Fibroblast of peridontal ligament (primary cell): ENCODE measurements around the gene FPR2.
"Not testable (repeated sequence)": the region's sequence is repeated elsewhere in the genome, so short reads cannot be mapped to it uniquely, and the experiment has no call there.

Experiments used
- DNase-seq: peaks from one replicate; pipeline ENCODE4 v3.0.0-alpha.2; 2010; ENCODE audit errors: extremely low read depth

The FPR2 gene

DNA sequence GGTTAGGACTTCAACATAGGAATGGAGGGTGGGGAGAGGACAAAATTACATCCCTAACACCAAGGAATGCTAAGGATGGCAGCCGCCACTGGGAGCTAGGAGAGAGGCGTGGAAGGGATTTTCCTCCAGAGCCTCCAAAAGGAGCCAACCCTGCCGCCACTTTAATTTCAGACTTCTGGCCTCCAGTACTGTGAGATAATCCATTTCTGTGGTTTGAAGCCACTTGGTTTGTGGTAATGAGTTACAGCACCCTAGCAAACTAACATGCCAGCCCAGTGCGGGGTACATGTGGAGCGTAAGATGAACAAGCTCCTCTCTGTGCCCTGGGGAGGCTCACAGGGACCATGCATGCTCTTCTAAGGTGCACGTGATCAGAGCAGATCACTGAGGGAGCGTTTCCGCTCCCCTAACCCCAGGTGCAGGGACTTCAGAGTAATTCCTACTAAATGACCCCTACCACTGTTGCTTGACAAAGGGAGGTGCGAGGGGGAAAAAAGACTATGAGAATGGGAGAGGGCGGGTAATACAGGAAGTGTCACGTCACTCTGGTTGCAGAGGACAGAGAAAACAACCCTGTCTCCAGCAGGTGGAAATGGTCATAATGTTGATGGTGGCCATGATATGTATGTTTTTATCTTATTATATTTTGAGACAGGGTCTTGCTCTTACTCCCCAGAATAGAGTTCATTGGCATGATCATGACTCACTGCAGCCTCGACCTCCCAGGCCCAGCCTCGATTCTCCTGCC lies 21.3 kb upstream of the FPR2 start:
- DNase-seq, result no peak

DNA sequence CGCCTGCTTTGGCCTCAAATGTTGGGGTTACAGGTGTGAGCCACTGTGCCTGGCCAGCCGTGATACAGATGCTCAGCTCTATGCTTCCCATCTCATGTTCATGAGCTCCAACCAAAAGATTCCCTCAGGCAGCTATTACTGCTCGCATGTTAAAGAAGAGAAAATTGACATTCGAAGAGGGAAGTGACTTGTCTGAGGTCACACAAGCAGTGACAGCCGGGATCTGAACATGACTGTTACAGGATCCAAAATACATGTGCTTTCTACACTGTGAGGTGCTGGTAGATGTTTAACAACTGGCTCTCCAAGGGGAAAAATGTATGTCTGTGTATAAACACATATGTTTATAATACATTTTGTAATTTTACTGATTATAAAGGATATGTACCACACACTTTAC lies 20.6 kb upstream of the FPR2 start:
- DNase-seq, result no peak

DNA sequence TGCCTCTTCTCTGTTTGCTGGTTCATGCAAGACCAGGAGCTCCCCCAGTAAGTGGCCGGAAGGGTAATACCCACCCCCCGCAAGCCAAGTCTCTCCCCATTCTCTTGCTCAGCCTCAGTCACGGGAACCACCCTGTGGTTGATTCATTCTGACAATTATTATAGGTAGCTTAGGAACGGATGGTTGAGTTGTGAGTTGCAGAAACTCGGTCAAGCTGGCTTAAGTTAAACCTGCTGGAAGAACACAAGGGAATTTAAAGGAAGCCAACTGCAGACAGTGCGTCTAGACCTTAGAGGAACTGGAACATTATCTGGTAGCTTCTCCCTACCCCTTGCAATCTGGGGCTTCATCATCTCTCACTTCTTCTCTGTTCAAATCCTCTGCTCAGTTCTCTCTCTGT lies 18.2 kb upstream of the FPR2 start:
- peak; percentile 16 for DNase-seq

DNA sequence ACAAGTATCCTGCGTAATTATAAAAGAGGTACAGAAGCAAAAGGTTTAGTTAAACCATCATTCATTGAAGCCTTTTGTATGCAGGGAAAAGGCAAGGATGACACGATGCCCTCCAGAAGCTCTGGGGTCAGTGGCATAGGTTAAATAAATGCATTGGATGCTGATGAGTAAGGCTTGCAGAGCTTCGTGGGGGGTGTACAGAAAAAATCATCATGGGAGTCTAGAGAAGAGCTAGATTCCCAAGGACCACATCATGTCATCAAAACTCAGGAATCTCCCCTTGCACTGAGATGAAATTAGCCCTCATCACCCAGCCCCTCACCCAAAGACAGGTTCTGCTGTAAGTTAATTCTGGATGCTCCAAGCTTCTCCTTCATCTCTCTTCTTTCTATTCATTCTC lies 17.6 kb upstream of the FPR2 start:
- DNase-seq, result peak; percentile 13

DNA sequence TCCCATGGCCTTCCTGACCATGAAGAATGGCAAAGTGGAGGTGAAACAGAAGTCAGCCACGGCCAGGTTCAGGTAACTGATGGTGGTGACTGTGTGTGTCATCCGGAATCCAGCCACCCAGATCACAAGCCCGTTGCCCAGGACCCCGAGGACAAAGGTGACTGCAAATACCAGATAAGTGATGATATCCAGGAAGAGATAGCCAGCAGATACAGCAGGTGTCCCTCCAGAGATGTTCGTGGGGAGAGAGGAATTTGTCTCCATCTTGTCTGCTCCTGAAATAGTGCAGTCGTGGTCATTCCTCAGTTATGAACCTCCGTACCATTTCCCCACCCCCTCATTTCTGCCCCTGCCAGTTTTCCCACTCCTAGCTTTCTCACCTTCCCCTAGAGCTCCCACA lies 14.2 kb upstream of the FPR2 start:
- no peak for DNase-seq

DNA sequence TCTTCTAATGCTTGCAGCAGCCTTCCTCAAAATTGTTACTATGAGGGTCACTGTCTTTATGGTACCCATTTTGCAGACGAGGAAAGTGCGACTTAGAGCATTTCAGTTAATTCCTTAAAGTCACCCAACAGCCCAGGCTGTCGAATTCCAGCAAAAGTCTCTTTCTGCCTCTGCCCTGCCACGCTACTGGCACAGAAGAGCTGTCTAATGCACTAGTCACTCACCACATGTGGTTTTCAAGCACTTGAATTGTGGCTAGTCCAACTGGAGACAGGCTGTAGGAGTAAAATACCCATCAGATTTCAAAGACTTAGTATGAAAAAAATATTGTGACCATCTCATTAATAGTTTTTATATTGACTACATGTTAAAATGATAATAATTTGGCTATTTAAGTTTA lies 11.0 kb upstream of the FPR2 start:
- DNase-seq, result peak; percentile 27

DNA sequence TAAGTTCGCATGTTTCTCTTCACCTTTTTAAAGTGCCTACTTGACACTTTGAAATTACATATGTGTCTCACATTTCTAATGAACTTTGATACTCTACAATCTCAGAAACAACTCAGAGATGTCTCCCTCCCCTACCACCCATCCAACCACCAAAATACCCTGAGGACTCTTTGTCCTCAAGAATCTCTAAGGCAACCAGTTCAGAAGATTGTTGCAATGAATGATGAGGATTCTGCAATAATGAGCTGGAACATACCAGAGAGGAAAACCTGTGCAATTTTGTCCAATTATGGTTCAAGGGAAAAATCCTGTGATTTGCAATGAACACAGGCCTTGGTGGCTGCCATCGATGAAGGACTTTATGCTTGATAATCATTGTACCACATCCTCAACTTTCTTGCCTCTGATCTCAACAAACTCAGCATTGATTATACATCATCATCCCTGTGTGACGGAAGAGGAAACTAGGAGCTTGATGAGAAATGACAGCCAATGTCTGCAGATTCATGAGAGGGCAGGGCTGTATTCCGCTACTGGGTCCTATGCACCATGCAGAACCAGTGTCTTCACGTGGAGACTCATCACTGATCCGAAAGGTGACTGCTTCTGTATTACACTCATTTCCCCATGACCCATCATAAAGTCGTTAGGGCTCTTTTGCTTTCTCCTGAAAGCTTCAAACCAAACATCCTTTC lies 10.4 kb upstream of the FPR2 start:
- peak; percentile 14 for DNase-seq

DNA sequence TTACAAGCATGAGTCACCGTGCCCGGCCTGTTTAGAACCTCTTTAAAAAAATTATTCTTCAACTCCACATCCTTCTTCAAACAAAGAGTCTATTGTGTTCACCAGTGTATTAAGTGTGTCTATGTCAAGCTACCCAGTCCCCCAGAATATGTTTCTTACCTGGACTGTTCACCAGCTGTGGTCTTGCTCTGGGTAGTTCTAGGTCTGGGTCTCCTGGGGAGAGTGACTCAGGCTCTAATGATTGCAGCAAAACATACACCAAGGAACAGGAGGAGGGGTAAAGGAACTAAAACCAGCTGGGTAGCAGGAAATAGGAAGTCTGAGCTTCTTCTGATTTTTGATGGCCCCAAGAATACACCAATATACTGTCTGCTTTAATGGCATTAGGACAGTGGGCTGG lies 9.3 kb upstream of the FPR2 start, which contains the start of gene FPR1:
TSS of gene FPR1 (minus strand) at position 224 of the 400 bp plus-strand sequence. CDS start 4,884 bp downstream, outside the sequence.
- peak; percentile 20 for DNase-seq

DNA sequence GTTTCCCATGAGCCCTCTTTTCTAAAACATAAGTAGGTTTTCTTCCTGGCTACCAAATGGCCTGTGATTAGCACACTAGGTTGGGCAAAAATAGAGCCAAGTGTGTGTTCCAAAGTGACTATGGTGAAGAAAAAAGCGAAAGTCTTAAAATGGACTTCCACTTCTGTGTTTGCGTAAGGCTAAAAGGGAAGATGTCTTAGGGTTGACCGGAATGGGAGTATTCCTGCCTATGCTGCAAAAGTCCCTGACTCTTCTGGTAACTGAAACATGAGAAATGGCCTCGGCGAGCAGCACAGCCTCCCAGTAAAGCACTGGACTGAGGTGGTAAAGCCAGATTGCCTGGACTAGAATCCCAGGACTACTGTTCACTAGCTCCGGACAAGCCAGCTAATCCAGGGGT lies 6.9 kb upstream of the FPR2 start:
- DNase-seq, result no peak

DNA sequence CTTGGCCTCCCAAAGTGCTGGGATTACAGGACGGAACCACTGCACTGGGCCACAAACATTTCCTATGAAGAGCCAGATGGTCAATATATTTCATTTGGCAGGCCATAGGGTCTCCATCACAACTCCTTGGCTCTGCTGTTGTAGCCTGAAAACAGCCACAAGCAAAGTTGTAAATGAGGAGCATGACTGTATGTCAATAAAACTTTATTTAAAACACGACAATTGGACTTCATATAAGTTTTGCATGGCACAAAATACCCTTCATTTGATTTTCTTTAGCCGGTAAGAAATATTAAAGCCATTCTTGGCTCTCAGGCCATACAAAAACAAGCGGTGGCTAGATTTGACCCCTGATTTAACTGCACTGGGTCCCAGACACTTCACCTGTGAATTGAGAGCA lies 6.2 kb upstream of the FPR2 start:
- no peak for DNase-seq

DNA sequence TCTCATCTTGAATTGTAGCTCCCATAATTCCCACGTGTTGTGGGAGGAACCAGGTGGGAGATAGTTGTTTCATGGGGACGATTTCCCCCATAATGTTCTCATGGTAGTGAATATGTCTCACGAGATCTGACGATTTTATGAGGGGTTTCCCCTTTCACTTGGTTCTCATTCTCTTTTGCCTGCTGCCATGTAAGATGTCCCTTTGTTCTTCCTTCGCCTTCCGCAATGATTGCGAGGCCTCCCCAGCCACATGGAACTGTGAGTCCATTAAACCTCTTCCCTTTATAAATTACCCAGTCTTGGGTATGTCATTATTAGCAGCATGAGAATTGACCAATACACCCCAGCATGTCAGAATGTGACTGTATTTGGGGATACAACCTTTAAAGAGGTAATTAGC lies 5.4 kb upstream of the FPR2 start:
- no peak for DNase-seq

DNA sequence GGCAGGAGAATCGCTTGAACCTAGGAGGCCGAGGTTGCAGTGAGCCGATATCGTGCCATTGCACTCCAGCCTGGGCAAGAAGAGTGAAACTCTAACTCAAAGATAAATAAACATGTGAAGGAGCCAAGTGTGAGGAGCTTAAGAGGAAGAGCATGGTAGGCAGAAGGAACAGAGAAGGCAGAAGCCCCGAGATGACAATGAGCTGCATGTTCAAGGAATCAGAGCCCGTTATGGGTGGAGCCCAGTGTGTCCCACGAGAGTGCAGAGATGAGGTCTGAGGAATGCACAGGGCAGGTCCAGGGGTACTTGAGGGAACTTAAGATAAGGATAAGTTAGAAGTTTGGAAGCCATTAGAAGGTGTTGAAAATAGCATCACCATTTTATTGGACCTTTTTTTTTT lies 716 bp downstream of the FPR2 start:
- DNase-seq, result no peak

DNA sequence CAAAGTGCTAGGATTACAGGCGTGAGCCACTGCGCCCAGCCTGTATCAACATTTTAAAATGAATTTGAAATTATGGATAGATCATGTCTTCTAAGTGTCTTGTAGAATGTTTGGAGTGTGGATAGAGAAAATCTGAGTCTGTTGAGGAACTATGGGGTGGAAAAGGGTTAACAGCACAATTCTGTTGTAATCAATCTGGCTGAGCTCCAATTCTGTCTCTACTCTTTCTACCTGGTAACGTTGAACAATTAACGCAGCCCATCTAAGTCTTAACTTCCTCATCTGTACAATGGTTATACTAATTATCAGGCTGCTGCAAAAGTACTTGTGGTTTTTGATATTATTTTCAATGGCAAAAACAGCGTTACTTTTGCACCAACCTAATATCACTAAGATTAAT lies 4.1 kb downstream of the FPR2 start:
- no peak for DNase-seq

DNA sequence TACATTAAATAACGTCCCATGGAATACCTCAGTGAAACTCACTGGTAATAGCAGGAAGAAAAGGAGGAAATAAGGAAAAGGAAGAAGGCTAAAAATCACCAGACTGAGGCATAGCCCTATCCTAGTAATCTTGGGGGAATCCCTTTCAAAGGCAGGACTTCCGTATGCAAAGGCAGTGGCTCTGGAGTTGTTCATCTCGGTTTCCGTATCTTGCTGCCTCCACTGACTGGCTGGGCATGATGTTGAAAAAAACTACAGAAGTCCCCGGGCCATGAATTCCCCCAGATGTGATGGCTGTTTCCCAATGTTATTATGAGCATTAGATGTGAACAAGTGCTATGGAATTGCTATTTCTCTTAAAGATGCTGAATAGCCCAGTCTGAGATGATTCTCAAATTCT lies 5.5 kb downstream of the FPR2 start:
- DNase-seq, result no peak

DNA sequence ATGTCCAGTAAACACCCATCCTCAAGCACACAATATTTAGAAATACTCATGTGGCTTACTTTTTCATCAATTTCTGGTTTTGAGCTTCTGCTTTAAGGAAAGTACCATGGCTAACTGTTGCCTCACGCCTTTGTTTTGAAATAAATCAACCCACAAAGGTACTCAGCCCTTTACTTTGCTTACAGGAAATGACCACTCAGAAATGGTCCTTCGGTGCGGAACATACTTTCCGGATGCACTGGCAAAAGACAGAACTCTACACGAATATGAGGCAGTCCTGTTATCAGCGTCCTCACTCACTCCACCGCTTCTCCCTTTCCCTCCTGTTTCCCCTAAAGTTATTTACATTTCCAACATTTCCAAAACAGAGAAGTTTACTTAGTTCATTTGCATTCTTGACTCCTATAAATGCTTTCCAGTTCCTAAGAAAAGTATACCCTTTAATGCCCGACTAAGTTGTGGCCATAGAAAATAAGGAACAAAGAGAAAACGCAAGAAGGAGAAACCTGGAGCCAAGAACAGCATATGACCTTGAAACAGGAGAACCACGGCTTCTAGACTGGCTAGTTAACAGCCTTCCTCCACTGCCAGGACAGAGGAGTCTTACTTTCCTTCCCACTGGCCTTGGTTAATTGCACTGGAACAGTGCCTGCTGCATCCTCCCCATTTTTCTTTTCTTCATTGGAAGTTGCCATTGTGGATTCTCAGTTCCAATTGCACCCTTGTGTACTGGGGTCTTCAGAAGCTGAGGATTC lies 10.6 kb downstream of the FPR2 start:
- no peak for DNase-seq

DNA sequence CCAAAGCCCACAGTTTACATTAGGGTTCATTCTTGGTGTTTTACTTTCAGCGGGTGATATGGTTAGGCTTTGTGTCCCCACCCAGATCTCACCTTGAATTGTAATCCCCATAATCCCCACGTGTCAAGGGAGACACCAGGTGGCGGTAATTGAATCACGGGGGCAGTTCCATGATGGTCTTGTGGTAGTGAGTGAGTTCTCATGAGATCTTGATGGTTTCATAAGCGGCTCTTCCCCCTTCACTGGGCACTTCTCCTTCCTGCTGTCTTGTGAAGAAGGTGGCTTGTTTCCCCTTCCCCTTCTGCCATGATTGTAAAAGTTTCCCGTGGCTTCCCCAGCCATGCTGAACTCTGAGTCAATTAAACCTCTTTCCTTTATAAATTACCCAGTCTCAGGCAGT lies 12.0 kb downstream of the FPR2 start:
- no peak for DNase-seq

DNA sequence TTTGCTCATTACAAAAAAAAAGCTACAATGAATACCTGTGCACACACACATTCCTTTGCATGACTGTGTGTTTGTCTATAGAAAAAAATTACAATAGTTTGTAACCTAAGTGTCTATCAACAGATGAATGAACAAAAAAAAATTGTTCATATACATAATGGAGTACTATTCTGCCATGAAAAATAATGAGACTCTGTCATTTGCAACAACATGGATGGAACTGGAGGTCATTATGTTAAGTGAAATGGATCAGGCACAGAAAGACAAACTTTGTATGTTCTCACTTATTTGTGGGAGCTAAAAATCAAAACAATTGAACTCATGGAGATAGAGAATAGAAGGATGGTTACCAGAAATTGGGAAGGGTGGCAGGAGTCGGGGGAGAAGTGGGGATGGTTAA lies 15.6 kb downstream of the FPR2 start:
- not testable (repeated sequence) for DNase-seq

DNA sequence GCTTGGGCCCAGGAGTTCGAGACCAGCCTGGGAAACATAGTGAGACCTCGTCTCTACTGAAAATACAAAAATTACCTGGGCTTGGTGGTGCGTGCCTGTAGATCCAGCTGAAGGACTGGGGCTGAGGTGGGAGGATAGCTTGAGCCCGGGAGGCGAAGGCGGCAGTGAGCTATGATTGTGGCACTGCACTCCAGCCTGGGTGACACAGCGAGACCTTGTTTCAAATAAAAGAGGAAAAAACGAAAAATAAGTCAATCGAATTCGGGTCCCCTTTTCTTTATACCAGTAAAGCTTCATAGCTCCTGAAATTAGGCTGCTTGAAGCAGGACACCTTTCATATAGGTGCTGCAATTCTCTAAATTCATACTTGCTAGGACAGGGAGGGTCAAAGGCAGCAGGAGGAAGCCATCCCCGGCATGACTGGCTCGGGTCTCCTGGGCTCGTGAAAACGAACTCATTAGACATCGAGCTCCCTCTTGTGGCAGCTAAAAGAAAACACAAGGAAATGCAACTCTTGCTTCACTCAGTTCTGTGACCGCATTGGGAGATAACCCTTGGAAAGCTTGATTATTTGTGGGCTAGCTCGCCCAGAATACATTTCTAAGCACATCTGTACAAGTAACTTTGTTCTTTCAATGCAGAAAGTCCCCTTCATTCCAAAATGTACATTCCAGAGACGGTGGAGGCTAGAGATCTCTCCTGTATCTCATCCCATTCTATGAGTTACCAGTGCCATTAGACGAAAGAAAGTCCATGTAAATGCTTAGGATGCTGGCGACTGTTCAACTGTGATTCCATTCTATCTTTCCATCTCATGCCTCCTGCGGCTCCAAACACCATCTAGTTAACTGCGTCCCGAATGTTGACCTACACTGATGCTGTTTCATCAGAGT lies 16.8 kb downstream of the FPR2 start:
- peak; percentile 90 for DNase-seq

DNA sequence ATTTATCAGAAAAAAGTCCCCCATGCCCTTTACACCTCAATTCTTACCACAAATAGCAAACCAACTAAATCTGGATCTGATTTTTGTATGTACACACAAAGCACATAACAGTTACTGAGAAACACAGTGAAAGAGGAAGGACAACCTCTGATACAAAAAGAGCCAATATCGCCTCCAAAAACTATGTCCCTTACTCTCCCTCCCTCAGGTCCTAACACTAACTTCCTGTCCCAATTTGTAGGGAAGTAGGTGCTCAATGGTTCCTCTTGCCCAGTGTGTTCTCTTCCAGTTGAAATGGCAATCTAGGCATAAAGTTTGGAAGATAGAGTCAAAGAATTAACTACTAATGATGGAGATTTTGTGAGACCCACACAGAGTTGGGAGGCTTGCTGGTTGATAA lies 18.2 kb downstream of the FPR2 start:
- no peak for DNase-seq

DNA sequence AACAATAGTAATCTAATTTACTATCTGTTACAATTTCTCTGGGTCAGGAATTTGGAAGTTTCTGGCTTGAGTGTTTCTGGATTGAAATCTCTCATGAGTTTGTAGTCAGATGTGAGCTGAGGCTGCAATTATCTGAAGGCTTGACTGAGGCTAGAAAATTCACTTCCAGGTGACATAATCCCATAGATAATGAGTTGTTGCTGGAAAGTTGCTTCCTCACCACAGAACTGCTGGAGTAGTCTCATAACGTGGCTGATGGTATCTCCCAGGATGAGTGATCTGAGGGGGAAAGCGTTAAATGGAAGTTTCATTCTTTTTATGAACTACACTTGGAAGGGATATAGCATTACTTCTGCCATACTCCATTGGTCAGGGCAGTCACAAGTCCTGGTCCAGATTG lies 18.7 kb downstream of the FPR2 start:
- no peak for DNase-seq

DNA sequence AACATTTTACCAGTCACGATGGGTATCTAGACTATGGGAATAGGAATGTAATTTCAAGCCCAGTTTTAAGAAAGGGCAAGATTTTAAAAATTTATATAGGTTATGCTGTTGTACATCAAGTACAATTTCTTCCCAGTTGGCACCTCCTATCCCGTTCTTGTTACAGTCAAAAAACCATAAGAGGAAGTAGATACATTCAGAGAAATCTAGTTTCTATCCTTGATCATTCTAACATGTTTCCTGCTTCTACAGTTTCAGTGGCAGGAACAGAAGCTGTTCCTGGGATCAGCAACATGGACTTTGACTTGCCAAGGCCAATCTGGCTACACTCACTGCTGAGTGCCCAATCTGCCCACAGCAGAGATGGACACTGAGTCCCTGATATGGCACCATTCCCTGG lies 19.3 kb downstream of the FPR2 start:
- DNase-seq, result no peak

DNA sequence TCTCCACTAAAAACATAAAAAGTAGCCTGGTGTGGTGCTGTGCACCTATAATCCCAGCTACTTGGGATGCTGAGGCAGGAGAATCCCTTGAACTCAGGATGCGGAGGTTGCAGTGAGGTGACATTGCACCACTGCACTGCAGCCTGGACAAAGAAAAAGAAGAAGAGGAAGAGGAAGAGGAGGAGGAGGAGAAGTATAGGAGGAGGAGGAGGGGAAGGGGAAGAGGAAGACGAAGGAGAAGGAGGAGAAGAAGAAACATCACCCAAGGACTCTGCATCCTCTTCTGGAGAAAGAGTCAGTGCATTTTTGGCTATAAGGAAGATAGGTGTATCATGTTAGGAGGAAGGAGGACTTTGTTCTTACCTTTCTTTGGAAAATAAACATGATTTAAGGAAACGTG lies 21.0 kb downstream of the FPR2 start:
- DNase-seq, result no peak
